Ectodermal cell (in vitro differentiated cells): ENCODE results near the gene KRT81.

Experiments
- H3K27ac ChIP-seq: 2 replicates; pipeline ENCODE4 v1.7.0; 2013; ENCODE audit warnings: mild to moderate bottlenecking, low read depth, low read length; ENCODE audit not compliant: insufficient read depth, poor library complexity, severe bottlenecking
- H3K27me3 ChIP-seq: 2 replicates; pipeline ENCODE4 v1.7.0; 2013; ENCODE audit warnings: mild to moderate bottlenecking, low read length; ENCODE audit not compliant: insufficient read depth, control insufficient read depth, poor library complexity, severe bottlenecking
- H3K36me3 ChIP-seq: one replicate; pipeline ENCODE4 v1.7.0; 2013; ENCODE audit warnings: low read length; ENCODE audit not compliant: control insufficient read depth, insufficient read depth
- H3K4me1 ChIP-seq: one replicate; pipeline ENCODE4 v1.7.0; 2013; ENCODE audit warnings: low read length; ENCODE audit not compliant: control insufficient read depth, insufficient read depth
- H3K4me3 ChIP-seq: 2 replicates; pipeline ENCODE4 v1.7.0; 2013; ENCODE audit warnings: low read depth, low read length, control low read depth; ENCODE audit not compliant: insufficient read depth
- H3K9me3 ChIP-seq: 2 replicates; pipeline ENCODE4 v1.7.0; 2013; ENCODE audit warnings: mild to moderate bottlenecking, low read length, moderate library complexity; ENCODE audit not compliant: control insufficient read depth
- WGBS, 2 experiments: methylation state at CpG; one replicate each; pipeline ENCODE4 v1.1.7; 2013; ENCODE audit warnings: missing lambda C conversion rate in 2 of 2; 5-methylcytosine and 5-hydroxymethylcytosine counted together

The KRT81 gene

GRCh38 chr12:52275686-52276085, 15.6 kb downstream of the KRT81 start:
- H3K4me3 ChIP-seq: no peak overlapping the region
- peaks cover 22% of the 10 kb centered on the region for H3K27me3 ChIP-seq
- WGBS, 2 experiments: 86 to 88% methylated on average over 3 of the region's 3 CpGs
- H3K36me3 ChIP-seq: no peaks in the 10 kb centered on the region
- no peaks in the 10 kb centered on the region for H3K9me3 ChIP-seq
- no peak overlapping the region for H3K27ac ChIP-seq
- no peaks in the 10 kb centered on the region for H3K4me1 ChIP-seq

DNA sequence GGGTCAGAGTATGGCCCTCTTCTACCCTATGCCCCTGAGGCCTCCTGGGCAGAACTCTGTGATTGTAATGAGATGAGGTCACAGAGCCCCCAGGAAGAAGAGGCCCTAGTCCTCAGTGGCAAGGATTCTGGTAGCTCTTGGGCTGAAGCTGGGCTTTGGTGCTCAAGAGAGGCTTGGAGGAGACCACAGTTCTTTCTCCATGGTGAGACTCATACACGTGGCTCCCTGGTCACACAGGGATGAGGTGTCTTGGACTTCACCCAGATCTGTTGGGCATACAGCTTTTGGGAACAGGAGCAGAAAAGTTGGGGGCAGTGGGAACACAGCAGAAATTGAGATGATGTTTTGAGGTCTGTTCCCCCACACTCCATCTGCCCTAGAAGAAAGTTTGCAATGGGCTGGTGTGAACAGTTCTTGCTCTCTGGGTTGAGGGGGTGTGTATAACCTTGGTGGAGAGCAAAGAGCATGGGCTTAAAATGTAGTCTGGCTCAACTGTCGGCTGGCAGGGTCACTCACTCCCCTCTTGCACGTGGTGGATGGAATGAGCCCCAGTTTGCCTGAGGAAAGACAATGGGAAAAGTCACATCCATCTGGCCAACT, 16.7 kb downstream of the KRT81 start, which contains the start of gene KRT86:
Gene KRT86 (plus strand): TSS at position 125 of the 600 bp plus-strand sequence. CDS start 27,272 bp downstream, outside the sequence.
- Histone ChIP-seq H3K36me3 (no peaks in the 10 kb centered on the region), H3K9me3 (no peaks in the 10 kb centered on the region), H3K4me1 (no peaks in the 10 kb centered on the region), H3K27me3 (peaks cover 18% of the 10 kb centered on the region), H3K27ac (no peak within 1 kb of the TSS), H3K4me3 (no peak within 1 kb of the TSS)
- 72 to 76% methylated on average over 3 of the region's 3 CpGs for WGBS, 2 experiments

DNA sequence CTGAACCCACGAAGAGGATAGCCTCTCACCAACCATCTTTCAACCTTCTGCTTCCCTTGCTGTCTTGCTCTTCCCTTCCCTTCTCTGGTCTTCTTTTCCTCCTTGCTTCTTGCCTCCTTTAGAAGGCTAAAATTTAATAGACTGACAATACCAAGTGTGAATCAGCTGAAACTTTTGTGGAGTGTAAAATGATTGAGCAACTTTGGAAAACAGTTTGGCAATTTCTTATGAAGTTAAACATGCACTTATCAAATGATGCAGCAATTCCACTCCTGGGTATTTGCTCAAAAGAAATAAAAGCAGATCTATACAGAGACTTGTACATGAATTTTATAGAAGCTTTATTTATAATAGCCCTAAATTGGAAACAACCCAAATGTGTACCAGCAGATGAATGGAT, 20.2 kb downstream of the KRT81 start:
- no peaks in the 10 kb centered on the region for H3K27me3 ChIP-seq
- H3K9me3 ChIP-seq: no peaks in the 10 kb centered on the region
- H3K4me3 ChIP-seq: no peak overlapping the region
- WGBS, 2 experiments: 84 to 86% methylated on average over 1 of the region's 1 CpG
- H3K27ac ChIP-seq: no peak overlapping the region
- H3K4me1 ChIP-seq: no peaks in the 10 kb centered on the region
- H3K36me3 ChIP-seq: no peaks in the 10 kb centered on the region

GRCh38 chr12:52270541-52271070, 20.7 kb downstream of the KRT81 start:
- Histone ChIP-seq H3K9me3 (no peaks in the 10 kb centered on the region), H3K27me3 (no peaks in the 10 kb centered on the region), H3K4me3 (no peak overlapping the region), H3K36me3 (no peaks in the 10 kb centered on the region), H3K4me1 (no peaks in the 10 kb centered on the region), H3K27ac (no peak overlapping the region)
- WGBS, 2 experiments: 87 to 95% methylated on average over 6 of the region's 6 CpGs

GRCh38 chr12:52268212-52268611, 23.1 kb downstream of the KRT81 start:
- Histone ChIP-seq H3K27ac (no peak overlapping the region), H3K4me3 (no peak overlapping the region)
- WGBS, 2 experiments: 90 to 94% methylated on average over 2 of the region's 2 CpGs

GRCh38 chr12:52267699-52268098, 23.6 kb downstream of the KRT81 start:
- Histone ChIP-seq H3K4me3 (no peak overlapping the region), H3K27ac (no peak overlapping the region), H3K4me1 (no peaks in the 10 kb centered on the region), H3K9me3 (no peaks in the 10 kb centered on the region), H3K27me3 (no peaks in the 10 kb centered on the region), H3K36me3 (no peaks in the 10 kb centered on the region)
- WGBS, 2 experiments: 90 to 96% methylated on average over 3 of the region's 3 CpGs

More at GRCh38 chr12:52268212-52268611, 23.1 kb downstream of the KRT81 start:
- H3K36me3 ChIP-seq: no peaks in the 10 kb centered on the region
- H3K9me3 ChIP-seq: no peaks in the 10 kb centered on the region
- no peaks in the 10 kb centered on the region for H3K4me1 ChIP-seq
- H3K27me3 ChIP-seq: no peaks in the 10 kb centered on the region

DNA sequence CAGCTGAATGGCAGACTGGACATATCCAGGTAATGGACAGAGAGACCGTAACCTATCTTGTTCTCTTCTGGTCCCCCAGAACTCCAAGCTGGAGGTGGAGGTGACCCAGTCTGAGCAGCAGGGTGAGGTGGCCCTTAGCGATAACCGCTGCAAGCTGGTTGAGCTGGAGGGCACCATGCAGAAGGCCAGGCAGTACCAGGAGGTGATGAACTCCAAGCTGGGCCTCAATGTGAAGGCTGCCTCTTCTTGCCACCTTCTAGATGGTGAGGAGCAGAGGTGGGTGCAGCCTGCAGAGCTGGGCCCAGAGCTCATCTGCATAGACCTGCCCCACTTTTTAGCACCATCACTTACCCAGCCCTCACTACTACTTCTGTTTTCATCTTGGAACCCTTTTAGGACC, 24.1 kb downstream of the KRT81 start:
- Histone ChIP-seq H3K9me3 (no peaks in the 10 kb centered on the region), H3K36me3 (no peaks in the 10 kb centered on the region), H3K4me3 (no peak overlapping the region), H3K27me3 (no peaks in the 10 kb centered on the region), H3K4me1 (no peaks in the 10 kb centered on the region), H3K27ac (no peak overlapping the region)
- WGBS, 2 experiments: 63 to 64% methylated on average over 3 of the region's 3 CpGs

DNA sequence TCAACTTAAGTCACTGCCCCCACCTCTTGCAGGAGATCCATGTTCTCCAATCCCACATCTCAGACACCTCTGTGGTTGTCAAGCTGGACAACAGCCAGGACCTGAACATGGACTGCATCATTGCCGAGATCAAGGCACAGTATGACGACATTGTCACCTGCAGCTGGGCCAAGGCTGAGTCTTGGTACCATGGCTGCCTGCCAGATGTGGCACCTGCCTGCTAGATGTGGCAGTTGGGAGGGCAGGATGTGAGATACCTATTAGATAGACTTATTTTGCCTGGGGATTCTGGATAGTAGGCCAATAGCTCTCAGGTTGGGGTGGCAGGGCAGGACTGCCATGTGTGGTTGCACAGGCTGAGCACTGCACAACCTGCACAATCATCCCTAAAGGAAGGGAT, 24.8 kb downstream of the KRT81 start:
- Histone ChIP-seq H3K27ac (no peak overlapping the region), H3K4me3 (no peak overlapping the region), H3K9me3 (no peaks in the 10 kb centered on the region), H3K36me3 (no peaks in the 10 kb centered on the region), H3K27me3 (no peaks in the 10 kb centered on the region), H3K4me1 (peaks cover under 1% of the 10 kb centered on the region)
- WGBS, 2 experiments: 92 to 97% methylated on average over 2 of the region's 2 CpGs

DNA sequence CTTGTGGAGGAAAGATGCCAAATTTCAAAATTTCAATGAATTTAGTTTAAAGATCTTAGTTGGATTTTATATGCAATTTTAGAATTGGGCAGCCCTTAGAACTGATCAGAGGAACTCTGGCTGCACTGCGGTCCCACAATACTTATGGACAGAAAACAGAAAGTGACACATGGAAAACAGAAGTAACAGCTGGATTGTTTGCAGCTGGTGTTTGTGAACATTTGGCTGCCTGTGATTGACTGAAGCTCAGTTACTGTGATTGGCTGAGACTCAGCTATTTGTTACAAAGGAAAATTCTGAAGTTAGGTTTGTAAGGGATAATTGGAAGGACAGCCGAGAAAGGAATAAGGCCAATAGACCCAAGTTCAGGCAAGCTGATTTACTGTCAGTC, 26.9 kb downstream of the KRT81 start:
- Histone ChIP-seq H3K27ac (no peak overlapping the region), H3K4me1 (peaks cover 12% of the 10 kb centered on the region)
- WGBS, 2 experiments: 85 to 91% methylated on average over 2 of the region's 2 CpGs

GRCh38 chr12:52263761-52264434, 27.4 kb downstream of the KRT81 start:
- H3K36me3 ChIP-seq: no peaks in the 10 kb centered on the region
- H3K27ac ChIP-seq: no peak overlapping the region
- peaks cover 12% of the 10 kb centered on the region for H3K4me1 ChIP-seq
- 89 to 92% methylated on average over 7 of the region's 7 CpGs for WGBS, 2 experiments
- H3K27me3 ChIP-seq: peaks cover 11% of the 10 kb centered on the region
- no peak overlapping the region for H3K4me3 ChIP-seq
- H3K9me3 ChIP-seq: no peaks in the 10 kb centered on the region

More for the DNA sequence above, 26.9 kb downstream of the KRT81 start:
- H3K4me3 ChIP-seq: no peak overlapping the region
- H3K36me3 ChIP-seq: no peaks in the 10 kb centered on the region
- peaks cover 6% of the 10 kb centered on the region for H3K27me3 ChIP-seq
- H3K9me3 ChIP-seq: no peaks in the 10 kb centered on the region
